ENCODE results near the gene ADCY5.

DNA sequence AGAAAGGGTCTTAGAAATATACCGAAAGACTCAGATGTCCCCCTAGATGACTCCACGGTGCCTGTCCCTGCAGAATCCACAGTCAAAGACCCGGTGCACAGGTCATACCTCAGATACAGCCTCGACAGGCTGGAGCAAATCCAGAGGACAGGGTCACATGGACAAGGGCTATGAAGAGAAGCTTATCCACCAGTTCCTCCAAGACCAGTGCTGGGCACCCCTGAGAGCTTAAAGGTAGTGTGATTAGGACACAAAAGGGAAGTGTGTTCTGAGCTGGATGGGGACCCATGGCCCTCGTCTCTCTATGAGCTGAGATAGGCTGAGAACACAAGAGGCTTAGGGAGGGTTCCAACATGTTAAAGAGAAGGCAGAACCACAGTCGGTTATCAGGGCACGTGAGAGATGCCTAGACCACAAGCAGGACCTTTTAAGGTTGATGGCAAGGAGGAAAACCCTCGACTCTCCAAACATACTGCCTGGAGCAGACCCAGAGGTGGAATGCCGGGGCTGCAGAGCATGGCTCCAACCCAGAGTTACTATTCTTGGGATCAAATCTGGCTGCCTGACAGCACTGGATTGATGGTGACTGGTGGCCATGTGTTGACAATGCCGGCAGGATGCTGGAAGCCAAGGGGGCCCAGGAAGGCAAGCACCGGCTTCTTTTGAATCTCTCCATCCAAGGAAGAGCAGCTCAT lies 46.9 kb downstream of the ADCY5 start:
- no peak for TF ChIP-seq SUZ12 (IDR thresholded peaks at IDR 0.05; ENCODE audit: extremely low read depth, insufficient read depth, insufficient read length)
- no peak for TF ChIP-seq ZNF274 (IDR thresholded peaks at IDR 0.05; ENCODE audit: low read depth, low read length)
- no peak for TF ChIP-seq YY1 (IDR thresholded peaks at IDR 0.05; ENCODE audit: insufficient read depth, insufficient read length)

Measured in NT2/D1 (cell line).